ENCODE measurements around the gene RABGAP1L.
"Not testable (repeated sequence)": the region's sequence is repeated elsewhere in the genome, so short reads cannot be mapped to it uniquely, and the experiment has no call there.

RABGAP1L gene

GRCh38 chr1:174657893-174658292 is 498.6 kb downstream of the RABGAP1L start:
- no peak for DNase-seq (ENCODE audit: low spot score)

GRCh38 chr1:174659823-174660222 is 500.5 kb downstream of the RABGAP1L start:
- DNase-seq (ENCODE audit: low spot score): no peak

- DNase-seq (ENCODE audit: low spot score): no peak
These were observed 501.2 kb downstream of the RABGAP1L start for GRCh38 chr1:174660476-174660875.

DNA sequence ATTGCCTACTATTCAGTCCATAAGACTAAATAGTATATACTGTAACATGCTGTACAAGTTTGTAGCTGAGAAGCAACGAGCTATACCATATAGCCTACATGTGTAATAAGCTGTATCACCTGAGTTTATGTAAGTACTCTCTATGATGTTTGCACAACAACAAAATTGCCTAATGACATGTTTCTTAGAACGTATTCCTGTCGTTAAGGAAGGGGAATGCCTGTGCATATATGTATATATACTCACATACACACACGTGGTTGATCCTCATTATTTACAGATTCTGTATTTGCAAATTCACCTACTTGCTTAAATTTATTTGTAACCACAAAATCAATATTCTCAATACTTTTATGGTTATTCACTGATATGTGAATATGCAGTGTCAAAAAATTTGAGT is 504.0 kb downstream of the RABGAP1L start:
- no peak for DNase-seq (ENCODE audit: low spot score)

- no peak for DNase-seq (ENCODE audit: low spot score)
These were observed 506.9 kb downstream of the RABGAP1L start for GRCh38 chr1:174666248-174666647.

- DNase-seq (ENCODE audit: low spot score): no peak
These were observed 512.5 kb downstream of the RABGAP1L start for GRCh38 chr1:174671826-174672225.

- no peak for DNase-seq (ENCODE audit: low spot score)
These were observed 517.5 kb downstream of the RABGAP1L start for GRCh38 chr1:174676856-174677255.

GRCh38 chr1:174678657-174679056 is 519.3 kb downstream of the RABGAP1L start:
- no peak for DNase-seq (ENCODE audit: low spot score)

DNA sequence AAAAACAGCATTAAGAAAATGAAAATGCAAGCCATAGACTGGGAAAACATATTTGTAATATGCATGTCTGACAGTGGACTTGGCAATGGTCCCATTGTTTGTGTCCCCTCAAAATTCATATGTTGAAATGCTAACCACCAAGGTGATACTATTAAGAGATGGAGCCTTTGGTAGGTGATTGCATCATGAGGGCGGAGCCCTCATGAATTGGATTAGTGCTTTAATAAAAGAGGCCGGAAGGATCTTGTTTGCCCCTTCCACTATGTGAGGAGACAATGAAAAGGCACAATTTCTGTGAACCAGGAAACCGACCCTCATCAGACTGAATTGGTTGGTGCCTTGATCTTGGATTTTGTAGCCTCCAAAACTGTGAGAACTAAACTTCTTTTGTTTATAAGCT is 520.8 kb downstream of the RABGAP1L start:
- no peak for DNase-seq (ENCODE audit: low spot score)

- DNase-seq (ENCODE audit: low spot score): peak; percentile 18
These were observed 523.2 kb downstream of the RABGAP1L start for GRCh38 chr1:174682419-174683008.

DNA sequence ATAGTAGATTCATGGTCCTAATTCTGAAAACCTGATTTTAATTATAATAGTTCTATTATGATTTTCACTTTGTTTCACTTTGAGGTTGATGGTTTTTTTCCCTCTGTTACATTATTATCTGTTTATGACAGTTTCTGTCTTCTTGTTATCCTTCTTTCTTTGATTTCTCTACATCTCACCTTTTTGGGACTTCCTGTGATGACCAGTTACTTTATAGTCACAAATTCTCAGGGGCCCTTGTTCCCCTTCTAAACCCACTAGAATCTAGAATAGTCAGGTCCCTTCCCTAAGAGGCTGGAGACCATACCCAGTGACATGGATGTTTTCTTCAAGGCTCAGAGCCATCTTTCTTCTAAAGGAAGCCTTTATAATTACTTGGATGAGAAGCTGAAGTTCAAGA is 526.9 kb downstream of the RABGAP1L start:
- no peak for DNase-seq (ENCODE audit: low spot score)

DNA sequence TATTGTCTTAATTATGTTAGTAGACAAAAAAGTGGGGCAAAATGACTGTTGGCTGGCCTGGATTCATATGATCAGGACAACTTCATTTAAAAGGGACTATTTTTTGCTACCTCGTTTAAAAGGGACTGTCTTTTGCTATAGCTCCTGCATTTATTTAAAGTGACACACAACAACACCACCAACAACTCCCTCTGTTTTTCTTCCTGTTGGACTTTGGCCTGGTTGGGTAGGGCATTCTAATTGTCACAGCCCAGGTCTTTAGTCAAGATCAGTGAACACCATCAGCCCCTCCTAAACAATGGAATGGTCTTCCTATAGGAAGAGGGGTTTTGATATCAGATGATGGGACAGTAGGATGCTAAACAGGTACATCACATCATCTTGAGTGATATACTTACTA is 530.2 kb downstream of the RABGAP1L start:
- no peak for DNase-seq (ENCODE audit: low spot score)

DNA sequence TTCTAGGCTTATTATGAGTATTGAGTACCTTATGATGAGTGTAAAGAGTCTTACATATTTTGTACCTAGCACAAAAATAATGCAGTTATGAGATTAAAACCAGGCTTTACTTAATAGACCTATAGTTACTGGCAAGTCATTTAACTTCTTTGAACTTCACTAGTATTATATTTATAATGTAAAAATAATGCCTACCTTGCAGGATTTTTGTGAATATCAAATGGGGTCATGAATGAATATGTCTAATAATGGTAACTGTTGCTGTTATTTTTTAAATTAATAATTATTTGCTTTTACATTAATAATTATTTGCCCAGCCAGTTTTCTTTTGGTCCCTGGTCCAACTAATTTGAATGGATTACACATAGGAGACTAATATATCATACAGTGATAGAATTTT is 530.9 kb downstream of the RABGAP1L start:
- DNase-seq (ENCODE audit: low spot score): no peak

DNA sequence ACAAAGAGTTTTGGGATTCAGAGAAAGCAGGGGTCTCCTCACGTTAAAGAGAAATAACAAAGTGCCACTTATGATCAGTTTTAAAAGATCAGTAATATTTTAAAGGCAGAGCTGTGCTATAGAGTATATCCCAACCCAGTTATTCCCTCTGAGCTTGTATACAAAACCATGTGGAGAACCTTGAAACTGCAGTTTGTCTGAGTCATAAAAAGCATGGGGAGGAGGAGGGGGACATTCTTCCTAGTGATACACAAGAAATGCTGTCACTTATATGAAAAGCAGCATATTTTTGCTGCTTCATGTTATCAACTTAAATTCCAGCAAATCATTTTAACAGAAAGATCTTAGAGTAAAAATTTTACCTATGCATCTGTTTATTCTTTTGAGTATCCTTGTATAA is 533.0 kb downstream of the RABGAP1L start:
- peak; percentile 33 for DNase-seq (ENCODE audit: low spot score)

DNA sequence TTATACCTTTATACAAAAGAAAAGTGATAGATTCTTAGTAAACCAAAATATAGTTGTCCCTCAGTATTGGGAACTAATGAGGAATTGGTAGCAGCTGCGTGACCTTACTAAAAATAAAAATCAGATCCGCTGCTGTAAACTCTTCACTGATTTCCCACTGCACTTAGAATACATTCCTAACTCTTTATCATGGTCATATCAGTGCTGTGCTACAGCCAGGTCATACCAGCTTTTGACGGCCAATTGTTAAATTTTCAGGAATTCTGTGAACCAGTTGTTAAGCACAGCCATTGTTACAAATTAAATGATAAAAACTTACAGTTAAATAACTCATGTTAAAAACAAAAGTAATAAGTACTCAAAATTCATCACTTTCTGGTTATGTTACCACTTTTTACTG is 533.8 kb downstream of the RABGAP1L start:
- DNase-seq (ENCODE audit: low spot score): no peak

DNA sequence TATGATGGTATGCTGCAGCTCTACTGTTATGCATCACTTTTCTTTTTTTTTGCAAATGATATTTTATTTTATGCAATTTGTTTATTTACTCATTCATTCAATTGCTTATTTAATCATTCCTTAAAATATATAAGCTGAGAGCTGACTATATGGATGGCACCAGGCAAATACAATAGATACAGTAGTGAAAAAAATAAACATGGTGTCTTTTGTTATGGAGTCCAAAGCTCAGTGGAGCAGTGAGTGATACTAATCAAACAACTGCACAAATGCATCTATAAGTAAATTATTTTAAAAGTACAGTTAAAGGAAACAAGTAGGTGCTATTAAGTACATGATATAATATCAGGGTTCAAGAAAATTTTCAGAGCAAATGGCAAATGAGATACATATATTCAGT is 534.2 kb downstream of the RABGAP1L start:
- not testable (repeated sequence) for DNase-seq (ENCODE audit: low spot score)

GRCh38 chr1:174696026-174696821 is 536.9 kb downstream of the RABGAP1L start:
- DNase-seq (ENCODE audit: low spot score): no peak

DNA sequence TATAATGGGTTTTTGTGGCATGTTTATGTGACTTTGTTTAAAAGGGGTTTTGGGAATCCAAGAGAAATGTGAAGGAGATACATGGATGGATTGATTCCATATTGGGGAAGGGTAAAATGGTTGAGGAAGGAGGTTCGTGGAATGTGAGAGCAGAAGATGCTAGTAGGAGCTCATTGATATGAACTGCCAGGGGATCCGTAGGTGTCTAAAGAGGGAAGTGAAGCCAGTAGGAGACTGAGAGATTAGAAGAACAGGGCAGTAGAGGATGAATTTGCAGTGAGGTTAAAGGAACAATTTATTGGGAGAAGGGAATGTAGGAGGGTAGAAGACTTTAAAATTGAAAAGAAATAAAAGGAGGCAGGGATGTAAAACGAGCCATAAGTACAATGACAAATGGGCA is 541.0 kb downstream of the RABGAP1L start:
- DNase-seq (ENCODE audit: low spot score): no peak

- peak; percentile 56 for DNase-seq (ENCODE audit: low spot score)
These were observed 541.5 kb downstream of the RABGAP1L start for GRCh38 chr1:174700775-174701174.

DNA sequence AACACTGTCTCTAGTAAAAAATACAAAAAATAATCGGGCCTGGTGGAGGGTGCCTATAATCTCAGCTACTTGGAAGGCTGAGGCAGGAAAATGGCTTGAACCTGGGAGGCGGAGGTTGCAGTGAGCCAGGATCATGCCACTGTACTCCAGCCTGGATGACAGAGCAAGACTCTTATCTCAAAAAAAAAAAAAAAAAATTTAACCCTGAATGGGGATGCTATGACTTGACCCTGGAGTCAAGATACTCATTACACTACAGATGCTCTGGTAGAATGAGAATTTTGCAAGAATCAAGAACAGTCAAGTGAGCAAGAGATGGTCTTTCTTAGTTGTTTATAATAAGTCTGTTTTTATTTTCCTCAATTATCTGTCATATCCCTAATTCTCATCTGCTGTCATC is 542.2 kb downstream of the RABGAP1L start:
- no peak for DNase-seq (ENCODE audit: low spot score)

- no peak for DNase-seq (ENCODE audit: low spot score)
These were observed 542.7 kb downstream of the RABGAP1L start for GRCh38 chr1:174702011-174702410.

- no peak for DNase-seq (ENCODE audit: low spot score)
These were observed 544.0 kb downstream of the RABGAP1L start for GRCh38 chr1:174703309-174703708.

- no peak for DNase-seq (ENCODE audit: low spot score)
These were observed 545.0 kb downstream of the RABGAP1L start for GRCh38 chr1:174704300-174704699.
